HG03060 (cell line): ENCODE data around the gene OR2T11.
"Not testable (repeated sequence)": the region's sequence is repeated elsewhere in the genome, so short reads cannot be mapped to it uniquely, and the experiment has no call there.

ENCODE experiments used
- ATAC-seq: cut with Tn5 transposase; IDR thresholded peaks from one replicate; pipeline ENCODE4 v1.9.1; 2021; ENCODE audit warnings: low read depth, moderate number of reproducible peaks; ENCODE audit not compliant: unreplicated experiment

Gene OR2T11

GRCh38 chr1:248621770-248622169, 13.1 kb downstream of the OR2T11 start:
- ATAC-seq: no peak

- ATAC-seq: no peak
Observed at GRCh38 chr1:248618878-248619277, 16.0 kb downstream of the OR2T11 start.

GRCh38 chr1:248618119-248618518, 16.8 kb downstream of the OR2T11 start:
- ATAC-seq: no peak

- ATAC-seq: no peak
Observed at GRCh38 chr1:248613742-248614141, 21.1 kb downstream of the OR2T11 start.

GRCh38 chr1:248611883-248612414, 22.9 kb downstream of the OR2T11 start:
- ATAC-seq: no peak

- no peak for ATAC-seq
Observed at GRCh38 chr1:248610301-248610700, 24.6 kb downstream of the OR2T11 start.

GRCh38 chr1:248599396-248599795, 35.5 kb downstream of the OR2T11 start:
- ATAC-seq: no peak

- no peak for ATAC-seq
Observed at GRCh38 chr1:248597589-248597988, 37.3 kb downstream of the OR2T11 start, which contains the start of gene OR2T10. Gene OR2T10, minus strand, starts transcription at chr1:248597700. Its CDS starts 3,932 bp downstream, at chr1:248593768.

- no peak for ATAC-seq
Observed at GRCh38 chr1:248596615-248597014, 38.3 kb downstream of the OR2T11 start.

- no peak for ATAC-seq
Observed at GRCh38 chr1:248593226-248593625, 41.7 kb downstream of the OR2T11 start.

GRCh38 chr1:248592655-248593054, 42.2 kb downstream of the OR2T11 start:
- no peak for ATAC-seq

GRCh38 chr1:248590055-248590454, 44.8 kb downstream of the OR2T11 start:
- no peak for ATAC-seq

- ATAC-seq: peak; percentile 57
Observed at GRCh38 chr1:248589334-248589733, 45.6 kb downstream of the OR2T11 start.

- no peak for ATAC-seq
Observed at GRCh38 chr1:248585266-248585665, 49.6 kb downstream of the OR2T11 start.

GRCh38 chr1:248576260-248576980, 58.5 kb downstream of the OR2T11 start:
- ATAC-seq: no peak

GRCh38 chr1:248574657-248575056, 60.2 kb downstream of the OR2T11 start, which contains the start of gene OR2T34:
Gene OR2T34, minus strand, starts transcription at chr1:248574757. Its CDS starts 0 bp downstream, at chr1:248574757.
- ATAC-seq: not testable (repeated sequence)

GRCh38 chr1:248573856-248574255, 61.0 kb downstream of the OR2T11 start:
- not testable (repeated sequence) for ATAC-seq
